Kidney epithelial cell (primary cell): ENCODE data around the gene STING1. TPM values are rescaled to one million over a fixed set of nuclear protein-coding genes. Genes with fewer than 3 reads are reported as not detected.
A peak's percentile ranks its signal among the peaks of the same experiment; 100 is the strongest.
"Not testable (repeated sequence)": the region's sequence is repeated elsewhere in the genome, so short reads cannot be mapped to it uniquely, and the experiment has no call there.

Source experiments
- DNase-seq: peaks from one replicate; pipeline ENCODE4 v3.0.0-alpha.2; 2010; ENCODE audit warnings: low read depth
- H3K27me3 ChIP-seq: 2 replicates; pipeline ENCODE4 v1.6.0; 2011; ENCODE audit warnings: low read length; ENCODE audit not compliant: control insufficient read depth, insufficient read depth
- H3K36me3 ChIP-seq: 2 replicates; pipeline ENCODE4 v1.5.1; 2011; ENCODE audit warnings: low read length; ENCODE audit not compliant: control insufficient read depth, insufficient read depth
- H3K4me3 ChIP-seq: 2 replicates; pipeline ENCODE4 v1.5.1; 2011; ENCODE audit warnings: low read depth, mild to moderate bottlenecking, control low read depth, low read length
- CTCF ChIP-seq: IDR thresholded peaks from 2 replicates; pipeline ENCODE4 v1.5.1; 2011; ENCODE audit warnings: mild to moderate bottlenecking, moderate library complexity, low read length, control low read depth, inconsistent platforms; ENCODE audit not compliant: insufficient read depth, poor library complexity, severe bottlenecking
- total RNA-seq: library from RNA; depleted of rRNA; stranded (reverse); fragments of >200 nt; gene quantifications from 2 replicates; pipeline ENCODE4 v1.2.3, GENCODE V29; 2015

STING1 gene
- total RNA-seq, 1 donor from 2014 or later, result 15.5 TPM

- DNase-seq, result no peak
- H3K27me3 ChIP-seq, result no peaks in the 10 kb centered on the region
- H3K4me3 ChIP-seq, result no peak overlapping the region
- H3K36me3 ChIP-seq, result no peaks in the 10 kb centered on the region
- TF ChIP-seq CTCF, result no peak
Measured at GRCh38 chr5:139445325-139446170, 37.0 kb downstream of the STING1 start.

- H3K4me3 ChIP-seq, result no peak overlapping the region
- no peaks in the 10 kb centered on the region for H3K36me3 ChIP-seq
- DNase-seq, result no peak
- no peaks in the 10 kb centered on the region for H3K27me3 ChIP-seq
- no peak for TF ChIP-seq CTCF
Measured at GRCh38 chr5:139443831-139444453, 38.6 kb downstream of the STING1 start.

GRCh38 chr5:139440416-139440815, 42.1 kb downstream of the STING1 start:
- not testable (repeated sequence) for H3K36me3 ChIP-seq, DNase-seq, H3K27me3 ChIP-seq, H3K4me3 ChIP-seq

GRCh38 chr5:139439013-139439903, 43.3 kb downstream of the STING1 start, which contains the start of gene DNAJC18:
TSS of gene DNAJC18 (minus strand) at chr5:139439525. CDS start at chr5:139439445, 80 bp downstream.
- Histone ChIP-seq H3K4me3 (peak within 1 kb of the TSS; percentile 68), H3K36me3 (no peaks in the 10 kb centered on the region), H3K27me3 (no peaks in the 10 kb centered on the region)
- no peak for DNase-seq
- no peak for TF ChIP-seq CTCF

- no peak for TF ChIP-seq CTCF
- Histone ChIP-seq H3K36me3 (no peaks in the 10 kb centered on the region), H3K27me3 (no peaks in the 10 kb centered on the region), H3K4me3 (peak overlapping the region; percentile 68)
- DNase-seq, result no peak
Measured at GRCh38 chr5:139438707-139439012, 43.9 kb downstream of the STING1 start.

GRCh38 chr5:139435676-139436075, 46.9 kb downstream of the STING1 start:
- Histone ChIP-seq H3K36me3 (no peaks in the 10 kb centered on the region), H3K4me3 (no peak overlapping the region), H3K27me3 (no peaks in the 10 kb centered on the region)
- no peak for DNase-seq
- TF ChIP-seq CTCF, result no peak
